H9 (cell line): Measurements from ENCODE around the gene MFSD11. TPM values are rescaled to one million over a fixed set of nuclear protein-coding genes. Genes with fewer than 3 reads are reported as not detected.

Experiments used
- DNase-seq: peaks from one replicate; pipeline ENCODE4 v3.0.0-alpha.2; 2017
- H2AFZ ChIP-seq: one replicate; pipeline ENCODE4 v1.6.1; 2013; ENCODE audit warnings: mild to moderate bottlenecking, low read length, control low read depth, moderate library complexity
- H2AK5ac ChIP-seq: 2 replicates; pipeline ENCODE4 v1.6.1; 2013; ENCODE audit warnings: low read length, control low read depth, mixed read lengths; ENCODE audit not compliant: insufficient read length
- H2BK120ac ChIP-seq: one replicate; pipeline ENCODE4 v1.6.1; 2013; ENCODE audit warnings: low read depth, mild to moderate bottlenecking, low read length, control low read depth, inconsistent platforms; ENCODE audit not compliant: poor library complexity, severe bottlenecking
- H2BK12ac ChIP-seq: 2 replicates; pipeline ENCODE4 v1.6.1; 2013; ENCODE audit warnings: low read length, control low read depth, mixed read lengths, low read depth; ENCODE audit not compliant: insufficient read length
- H2BK15ac ChIP-seq: 2 replicates; pipeline ENCODE4 v1.6.1; 2013; ENCODE audit warnings: low read depth, low read length, control low read depth
- H2BK20ac ChIP-seq: one replicate; pipeline ENCODE4 v1.6.1; 2013; ENCODE audit warnings: low read depth, mild to moderate bottlenecking, low read length, control low read depth, inconsistent platforms; ENCODE audit not compliant: poor library complexity, severe bottlenecking
- H2BK5ac ChIP-seq: 2 replicates; pipeline ENCODE4 v1.6.1; 2013; ENCODE audit warnings: low read length, control low read depth, mixed read lengths; ENCODE audit not compliant: insufficient read length
- H3K14ac ChIP-seq: 2 replicates; pipeline ENCODE4 v1.6.1; 2013; ENCODE audit warnings: low read length, control low read depth; ENCODE audit not compliant: insufficient read depth
- H3K18ac ChIP-seq: 2 replicates; pipeline ENCODE4 v1.6.1; 2013; ENCODE audit warnings: low read depth, mild to moderate bottlenecking, mixed read lengths, low read length, control low read depth; ENCODE audit not compliant: insufficient read length
- H3K23ac ChIP-seq: 2 replicates; pipeline ENCODE4 v1.6.1; 2013; ENCODE audit warnings: low read length, control low read depth, mixed read lengths, low read depth; ENCODE audit not compliant: insufficient read length
- H3K23me2 ChIP-seq: 2 replicates; pipeline ENCODE4 v1.6.1; 2013; ENCODE audit warnings: low read depth, mild to moderate bottlenecking, mixed read lengths, low read length, control low read depth; ENCODE audit not compliant: insufficient read length, poor library complexity, severe bottlenecking
- H3K27ac ChIP-seq: 2 replicates; pipeline ENCODE4 v1.5.1; 2013; ENCODE audit warnings: low read length, control low read depth, mixed read lengths, low read depth; ENCODE audit not compliant: insufficient read length
- H3K27me3 ChIP-seq: 2 replicates; pipeline ENCODE4 v1.6.1; 2013; ENCODE audit warnings: low read length, control low read depth, inconsistent platforms; ENCODE audit not compliant: insufficient read depth
- H3K4ac ChIP-seq: 2 replicates; pipeline ENCODE4 v1.6.1; 2013; ENCODE audit warnings: low read depth, mild to moderate bottlenecking, control low read depth, inconsistent platforms, low read length, moderate library complexity
- H3K4me1 ChIP-seq: 2 replicates; pipeline ENCODE4 v1.6.1; 2013; ENCODE audit warnings: low read length, control low read depth, inconsistent platforms; ENCODE audit not compliant: insufficient read depth
- H3K4me2 ChIP-seq: 2 replicates; pipeline ENCODE4 v1.6.1; 2013; ENCODE audit warnings: low read length, control low read depth, mixed read lengths; ENCODE audit not compliant: insufficient read length, insufficient read depth
- H3K56ac ChIP-seq: 2 replicates; pipeline ENCODE4 v1.6.1; 2013; ENCODE audit warnings: low read depth, mild to moderate bottlenecking, mixed read lengths, low read length, control low read depth; ENCODE audit not compliant: insufficient read length
- H3K79me1 ChIP-seq: 2 replicates; pipeline ENCODE4 v1.6.1; 2013; ENCODE audit warnings: low read depth, mild to moderate bottlenecking, moderate library complexity, low read length, control low read depth, inconsistent platforms; ENCODE audit not compliant: insufficient read depth, poor library complexity, severe bottlenecking
- H3K79me2 ChIP-seq: 2 replicates; pipeline ENCODE4 v1.6.1; 2013; ENCODE audit warnings: low read length, control low read depth, inconsistent platforms; ENCODE audit not compliant: insufficient read depth
- H3K9ac ChIP-seq: 2 replicates; pipeline ENCODE4 v1.6.1; 2013; ENCODE audit warnings: low read length, control low read depth, mixed read lengths; ENCODE audit not compliant: insufficient read length; ENCODE audit errors: extremely low read depth
- H3K9me3 ChIP-seq: one replicate; pipeline ENCODE4 v1.6.1; 2013; ENCODE audit warnings: low read depth, low read length, inconsistent platforms; ENCODE audit not compliant: control insufficient read depth
- H3T11ph ChIP-seq: one replicate; pipeline ENCODE4 v1.6.1; 2013; ENCODE audit warnings: mild to moderate bottlenecking, low read length, control low read depth, inconsistent platforms
- H4K20me1 ChIP-seq: one replicate; pipeline ENCODE4 v1.6.1; 2013; ENCODE audit not compliant: control insufficient read depth, insufficient read length, insufficient read depth
- H4K5ac ChIP-seq: 2 replicates; pipeline ENCODE4 v1.6.1; 2013; ENCODE audit warnings: low read depth, mild to moderate bottlenecking, mixed read lengths, low read length, control low read depth; ENCODE audit not compliant: insufficient read length
- H4K8ac ChIP-seq: replicated peaks from 2 replicates; pipeline ENCODE4 v1.6.1; 2013; ENCODE audit warnings: low read length, control low read depth, mixed read lengths, low read depth; ENCODE audit not compliant: insufficient read length
- H4K91ac ChIP-seq: 2 replicates; pipeline ENCODE4 v1.6.1; 2013; ENCODE audit warnings: low read depth, mild to moderate bottlenecking, moderate library complexity, mixed read lengths, low read length, control low read depth; ENCODE audit not compliant: insufficient read length
- H3K27ac Mint-ChIP-seq, 3 experiments: 2 replicates in 2 of 3; 3 replicates in 1 of 3; pipeline ENCODE4 v1.8.0; 2020 to 2021; ENCODE audit warnings: mixed read lengths in 3 of 3, mild to moderate bottlenecking in 1 of 3, moderate library complexity in 1 of 3
- H3K27me3 Mint-ChIP-seq: 2 replicates; pipeline ENCODE4 v1.8.0; 2021; ENCODE audit warnings: low read depth, mild to moderate bottlenecking, moderate library complexity, mixed read lengths
- H3K36me3 Mint-ChIP-seq, 3 experiments: 2 replicates in 2 of 3; 3 replicates in 1 of 3; pipeline ENCODE4 v1.8.0; 2020 to 2021; ENCODE audit warnings: low read depth in 3 of 3, mixed read lengths in 3 of 3; ENCODE audit not compliant: insufficient read depth in 1 of 3
- H3K4me1 Mint-ChIP-seq, 2 experiments: 2 replicates each; pipeline ENCODE4 v1.8.0; 2020; ENCODE audit warnings: mixed read lengths in 2 of 2
- H3K4me3 Mint-ChIP-seq, 2 experiments: 2 replicates in 1 of 2; 3 replicates in 1 of 2; pipeline ENCODE4 v1.8.0; 2020 to 2021; ENCODE audit warnings: mild to moderate bottlenecking in 2 of 2, mixed read lengths in 2 of 2, moderate library complexity in 1 of 2
- H3K9me3 Mint-ChIP-seq, 2 experiments: 2 replicates in 1 of 2; 3 replicates in 1 of 2; pipeline ENCODE4 v1.8.0; 2020; ENCODE audit warnings: mild to moderate bottlenecking in 2 of 2, mixed read lengths in 2 of 2, moderate library complexity in 1 of 2
- CTCF ChIP-seq: fragments of 200-600 bp; sonication (generic); conservative IDR thresholded peaks from 3 replicates; pipeline ENCODE4 v1.8.0; 2021; ENCODE audit warnings: antibody characterized with exemption, mild to moderate bottlenecking
- WGBS: extraction: QIAGEN DNeasy Blood & Tissue Kit; methylation state at CpG from one replicate; pipeline ENCODE4 v1.1.7; 2013; ENCODE audit warnings: missing lambda C conversion rate, low lambda C conversion rate, mixed read lengths; ENCODE audit not compliant: insufficient read length; ENCODE audit errors: extremely low coverage; 5-methylcytosine and 5-hydroxymethylcytosine counted together
- total RNA-seq: library from RNA; stranded (reverse); gene quantifications from 2 replicates; pipeline ENCODE4 v1.2.1, GENCODE V29; 2021

The MFSD11 gene
- total RNA-seq, 1 experiment from 2014 or later: 19.9 TPM

GRCh38 chr17:76690596-76691280, 47.2 kb upstream of the MFSD11 start:
- no peak for TF ChIP-seq CTCF
- Histone ChIP-seq H4K91ac (no peak overlapping the region), H3K4ac (no peak overlapping the region), H3K56ac (no peak overlapping the region), H3K9me3 (no peaks in the 10 kb centered on the region), H2BK20ac (no peak overlapping the region), H3K4me1 (peaks cover 3% of the 10 kb centered on the region; the same call in 1 of the 2 replicates), H3K27me3 (no peaks in the 10 kb centered on the region), H4K8ac (no peak overlapping the region), H3K18ac (no peak overlapping the region), H3T11ph (no peak overlapping the region), H3K23ac (no peak overlapping the region), H4K5ac (no peak overlapping the region), H3K4me2 (no peak overlapping the region), H2AK5ac (no peak overlapping the region), H3K23me2 (peaks cover 3% of the 10 kb centered on the region), H2BK5ac (no peak overlapping the region), H2AFZ (no peak overlapping the region), H3K79me1 (no peaks in the 10 kb centered on the region), H2BK12ac (no peak overlapping the region), H4K20me1 (no peaks in the 10 kb centered on the region), H2BK120ac (no peak overlapping the region), H3K9ac (no peak overlapping the region), H3K14ac (no peak overlapping the region), H2BK15ac (no peak overlapping the region), H3K79me2 (no peaks in the 10 kb centered on the region), H3K27ac (no peak overlapping the region)
- no peaks in the 10 kb centered on the region for H3K9me3 Mint-ChIP-seq
- DNase-seq: no peak
- H3K4me1 Mint-ChIP-seq: peaks cover 16 to 30% of the 10 kb centered on the region in 2 experiments
- no peaks in the 10 kb centered on the region for H3K27me3 Mint-ChIP-seq
- no peak overlapping the region for H3K4me3 Mint-ChIP-seq
- H3K27ac Mint-ChIP-seq: no peak overlapping the region
- no peaks in the 10 kb centered on the region for H3K36me3 Mint-ChIP-seq
- WGBS: no CpG with 5 or more reads among the region's 13 CpGs
